Cerebellar nuclear complex (tissue), 1 donor: ENCODE data around the gene ADK.
"Not testable (repeated sequence)": the region's sequence is repeated elsewhere in the genome, so short reads cannot be mapped to it uniquely, and the experiment has no call there.

Source experiments
- DNase-seq, 2 experiments: peaks; one replicate each; lab custom pipeline; 2025; lab: John Stamatoyannopoulos, UW

Gene ADK

DNA sequence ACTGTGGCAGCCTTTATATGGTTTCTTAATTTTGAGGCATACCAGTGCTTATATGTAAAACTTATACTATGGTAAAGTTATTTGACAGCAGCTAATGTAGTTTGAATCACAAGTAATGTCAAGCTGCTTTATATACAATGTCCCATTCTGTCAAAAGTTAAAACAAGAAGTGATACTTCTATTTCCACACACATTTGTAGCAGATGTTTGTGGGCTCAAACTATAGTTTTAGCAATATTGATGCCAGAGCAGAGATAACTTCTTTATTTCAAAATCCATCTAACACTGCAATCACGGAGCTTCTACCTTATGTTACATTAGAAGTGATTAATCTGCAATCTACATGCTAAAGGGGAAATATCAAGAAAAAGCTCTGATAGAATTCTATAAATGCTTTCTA lies 149.6 kb downstream of the ADK start:
- no peak for DNase-seq

GRCh38 chr10:74305730-74306129 lies 154.7 kb downstream of the ADK start:
- no peak for DNase-seq

DNA sequence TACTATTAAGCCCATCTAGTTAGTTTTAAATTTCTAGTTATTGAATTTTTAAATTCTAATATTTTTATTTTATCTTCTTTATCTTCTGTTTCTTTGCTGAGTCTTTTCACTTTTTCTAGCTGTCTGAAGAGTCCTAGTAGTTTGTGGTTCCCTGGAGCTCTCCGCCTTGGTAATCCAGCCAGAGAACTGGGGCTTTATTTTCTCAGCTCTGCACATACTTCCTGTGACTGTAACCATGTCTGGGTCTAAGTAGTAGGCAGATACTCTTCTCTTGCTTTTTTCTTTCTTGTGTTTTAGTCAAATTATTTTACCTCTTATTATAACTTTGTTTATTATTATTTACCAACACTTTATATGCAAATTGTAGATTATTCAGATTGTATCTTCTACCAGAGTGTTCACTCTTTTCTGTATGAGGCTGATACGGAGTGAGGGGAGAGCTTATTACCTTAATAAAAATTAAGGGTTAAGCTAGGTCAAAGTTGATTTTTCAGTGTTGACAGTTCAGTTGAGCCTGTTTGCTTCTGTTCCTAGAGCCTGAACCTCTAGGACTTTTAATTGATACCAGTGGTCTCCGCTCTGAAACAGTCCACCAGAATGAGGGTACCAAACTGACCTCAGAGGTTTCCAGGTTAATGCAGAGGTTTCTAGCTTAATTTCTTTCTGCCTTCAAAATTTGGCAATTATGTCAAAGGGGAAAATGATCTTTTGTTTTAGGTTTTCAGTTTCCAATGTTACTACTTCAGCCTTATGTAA lies 155.4 kb downstream of the ADK start:
- DNase-seq = no peak

DNA sequence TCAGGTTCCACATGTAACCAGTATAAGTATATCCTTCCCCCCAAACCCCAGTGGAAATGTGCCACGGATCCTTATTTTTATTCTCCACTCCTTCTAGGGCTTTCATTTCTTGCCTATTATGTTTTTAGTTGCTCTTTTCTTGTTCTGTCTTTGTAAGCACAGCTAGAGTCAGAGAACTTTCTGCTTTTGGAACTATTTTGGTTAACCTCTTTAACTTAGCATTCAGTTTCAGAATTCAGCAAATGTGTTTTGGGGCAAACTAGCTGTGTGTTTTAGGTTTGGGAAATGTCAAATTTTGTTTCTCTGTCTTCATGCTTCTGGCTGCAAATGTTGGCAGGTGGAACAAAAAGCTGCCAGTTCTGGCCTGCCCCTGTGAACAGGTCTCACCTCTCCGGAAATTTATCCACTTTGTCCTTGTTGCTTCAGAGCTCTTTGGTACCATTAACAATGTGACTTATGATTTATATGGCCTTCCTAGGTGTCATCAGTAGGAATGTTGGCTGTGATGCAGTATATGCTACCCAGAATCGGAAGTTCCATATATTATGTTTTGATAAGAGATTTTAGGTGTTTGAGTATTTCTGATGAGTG lies 156.1 kb downstream of the ADK start:
- DNase-seq = no peak

DNA sequence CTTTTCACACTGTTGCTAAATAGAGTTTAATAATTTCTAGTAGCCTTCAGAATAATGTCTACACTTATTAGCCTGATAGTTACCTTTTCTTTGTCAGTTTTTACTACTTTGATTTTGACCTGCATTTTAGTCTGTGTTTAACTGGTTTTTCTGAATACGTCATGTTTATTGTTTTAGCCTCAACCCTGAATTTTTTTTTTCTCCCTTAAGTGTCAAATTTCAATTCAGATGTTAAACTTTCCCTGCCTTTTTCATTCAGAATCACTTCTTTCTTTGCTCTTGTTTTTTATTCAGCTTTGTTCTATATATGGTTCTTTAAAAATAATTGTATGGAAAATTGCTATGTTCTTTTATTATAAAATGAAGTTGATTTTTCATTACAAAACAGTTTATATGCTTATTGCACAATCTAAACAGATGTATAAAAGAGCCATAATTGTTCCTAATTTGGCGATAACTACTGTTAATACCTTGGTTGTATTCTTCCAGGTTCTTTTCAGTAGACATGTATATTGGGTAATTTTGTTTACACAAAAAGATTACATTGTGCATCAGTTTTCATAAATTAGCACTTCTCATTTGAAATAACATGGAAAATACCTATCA lies 159.7 kb downstream of the ADK start:
- DNase-seq = no peak

- DNase-seq = no peak
These were observed 163.1 kb downstream of the ADK start for GRCh38 chr10:74314166-74314565.

DNA sequence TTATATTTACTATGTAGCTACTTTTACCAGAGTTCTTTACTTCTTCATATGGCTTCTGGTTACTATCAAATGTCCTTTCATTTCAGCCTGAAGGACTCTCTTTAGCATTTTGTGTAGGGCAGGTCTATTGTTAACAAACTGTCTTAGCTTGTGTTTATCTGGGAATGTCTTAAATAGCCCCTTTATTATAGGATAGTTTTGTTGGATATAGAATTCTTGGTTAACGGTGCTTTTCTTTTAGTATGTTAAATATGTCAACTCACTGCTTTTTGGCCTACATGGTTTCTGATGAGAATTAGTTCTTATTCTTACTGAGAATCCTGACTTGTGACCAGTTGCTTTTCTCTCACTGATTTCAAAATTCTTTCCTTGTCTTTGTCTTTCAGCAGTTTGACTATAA lies 169.0 kb downstream of the ADK start:
- DNase-seq = no peak

DNA sequence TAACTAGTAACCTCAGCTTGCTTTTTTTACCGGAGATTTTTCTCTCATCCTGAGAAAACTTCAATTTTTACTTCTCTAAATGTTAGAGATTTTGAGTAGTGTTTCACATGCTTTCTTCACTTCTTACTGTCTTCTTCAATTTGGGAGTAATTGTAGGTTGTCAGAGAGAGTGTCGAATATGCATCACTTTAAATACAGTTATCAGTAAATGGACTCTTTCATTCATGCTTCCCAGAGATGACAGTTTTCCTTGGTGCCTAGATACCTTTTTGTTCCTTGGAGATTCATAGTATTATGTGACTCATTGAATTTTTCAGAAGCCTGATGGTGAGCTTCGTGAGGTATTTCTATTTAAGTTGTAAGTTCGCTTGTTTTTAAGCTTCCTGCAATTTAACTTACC lies 169.7 kb downstream of the ADK start:
- no peak for DNase-seq

- DNase-seq = no peak
These were observed 171.1 kb downstream of the ADK start for GRCh38 chr10:74322141-74322540.

DNA sequence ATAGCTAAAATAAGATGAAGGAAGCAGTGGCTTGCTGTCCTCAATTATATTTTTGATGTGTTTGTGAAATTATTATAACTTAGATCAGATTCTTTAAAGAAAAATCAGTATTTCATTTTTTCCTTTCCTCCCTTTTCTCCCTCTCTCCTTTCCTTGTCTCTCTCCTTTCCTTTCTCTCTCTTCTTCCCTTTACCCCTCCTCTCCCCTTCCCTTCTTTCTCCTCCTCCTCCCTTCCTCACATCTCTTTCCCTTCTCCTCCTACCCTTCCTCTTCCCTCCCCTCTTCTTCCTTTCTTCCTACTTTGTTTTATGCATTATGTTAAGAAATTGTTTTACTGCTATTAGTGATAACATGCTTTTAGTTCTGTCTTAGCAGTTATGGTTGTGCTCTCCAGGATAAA lies 171.5 kb downstream of the ADK start:
- no peak for DNase-seq

DNA sequence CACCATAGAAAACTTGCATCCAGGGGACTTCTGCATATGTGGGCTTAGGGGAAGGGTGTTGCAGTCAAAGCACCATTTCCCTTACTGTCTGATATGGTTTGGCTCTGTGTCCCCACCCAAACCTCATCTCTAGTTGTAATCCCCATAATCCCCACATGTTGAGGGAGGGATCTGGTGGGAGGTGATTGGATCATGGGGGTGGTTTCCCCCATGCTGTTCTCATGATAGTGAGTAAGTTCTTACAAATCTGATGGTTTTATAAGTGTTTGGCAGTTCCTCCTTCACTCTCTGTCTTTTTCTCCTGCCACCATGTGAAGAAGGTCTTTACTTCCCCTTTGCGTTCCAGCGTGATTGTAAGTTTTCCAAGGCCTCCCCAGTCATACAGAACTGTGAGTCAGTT lies 177.4 kb downstream of the ADK start:
- DNase-seq = no peak

DNA sequence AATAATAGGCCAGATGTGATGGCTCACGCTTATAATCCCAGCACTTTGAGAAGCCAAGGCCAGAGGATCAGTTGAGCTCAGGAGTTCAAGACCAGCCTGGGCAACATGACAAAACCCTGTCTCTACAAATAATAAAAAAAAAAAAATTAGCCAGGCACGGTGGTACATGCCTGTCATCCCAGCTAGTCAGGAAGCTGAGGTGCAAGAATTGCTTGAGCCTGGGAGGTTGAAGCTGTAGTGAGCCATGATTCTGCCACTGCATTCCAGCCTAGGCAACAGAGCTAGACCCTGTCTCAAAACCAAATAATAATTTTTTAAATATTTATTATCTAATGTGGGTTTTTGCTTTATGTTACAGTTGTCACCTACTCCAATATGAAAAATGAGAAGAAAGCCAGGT lies 178.9 kb downstream of the ADK start:
- DNase-seq = no peak

- DNase-seq = no peak
These were observed 179.6 kb downstream of the ADK start for GRCh38 chr10:74330646-74331045.

DNA sequence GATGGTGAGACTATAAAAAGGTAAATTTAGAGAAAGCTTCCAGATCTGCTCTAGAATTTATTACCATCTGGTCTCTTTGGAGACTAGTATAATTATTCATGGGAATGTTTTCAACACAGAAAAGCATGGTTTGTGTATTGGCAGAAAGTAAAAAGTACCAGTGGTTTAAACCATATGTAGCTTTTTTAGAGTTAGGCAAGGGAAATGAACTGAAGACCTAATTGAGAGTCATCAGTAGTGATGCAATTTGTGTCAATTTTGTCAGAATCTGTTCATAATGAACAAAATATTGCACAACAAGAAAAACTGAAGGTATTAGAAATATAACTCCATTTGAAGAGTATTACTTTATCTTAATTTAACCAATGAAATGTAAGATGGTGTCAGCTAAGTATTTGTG lies 181.4 kb downstream of the ADK start:
- no peak for DNase-seq

DNA sequence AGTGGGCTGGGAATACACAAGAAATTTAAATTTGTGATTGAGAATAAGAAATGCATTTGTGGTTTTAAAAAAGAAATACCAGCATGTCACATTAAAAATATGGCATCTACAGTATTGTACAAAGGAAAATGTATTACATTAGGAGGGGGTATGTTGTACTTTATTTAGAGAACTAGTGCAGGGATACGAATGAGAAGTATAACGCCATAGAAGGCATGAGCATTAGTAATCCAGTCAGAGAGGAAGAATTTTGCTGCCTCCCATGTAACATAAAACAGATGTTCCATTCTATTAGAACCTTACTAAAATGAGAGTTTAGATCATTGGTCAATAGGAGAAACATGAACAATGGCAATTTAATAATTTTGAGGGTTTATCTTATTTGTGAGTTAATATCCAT lies 182.2 kb downstream of the ADK start:
- no peak for DNase-seq

DNA sequence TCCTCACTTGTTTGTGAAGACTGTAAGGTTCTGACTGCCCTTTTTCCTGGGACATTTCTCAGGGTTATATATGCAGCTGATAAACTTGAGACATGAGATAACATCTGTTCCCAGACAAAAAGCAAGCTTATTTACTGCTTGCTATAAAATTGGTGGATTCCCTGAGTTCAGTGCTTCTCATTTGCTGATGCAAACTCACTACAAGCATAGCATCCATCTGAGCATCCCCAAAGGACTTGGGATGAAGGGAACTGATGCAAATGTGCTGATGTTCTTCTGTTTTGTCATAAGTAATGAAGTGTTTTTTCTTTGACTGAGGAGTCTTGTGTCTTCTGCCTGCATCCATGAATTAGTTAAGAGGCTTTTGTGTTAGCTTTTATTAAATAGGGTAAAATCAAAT lies 183.2 kb downstream of the ADK start:
- DNase-seq = no peak

DNA sequence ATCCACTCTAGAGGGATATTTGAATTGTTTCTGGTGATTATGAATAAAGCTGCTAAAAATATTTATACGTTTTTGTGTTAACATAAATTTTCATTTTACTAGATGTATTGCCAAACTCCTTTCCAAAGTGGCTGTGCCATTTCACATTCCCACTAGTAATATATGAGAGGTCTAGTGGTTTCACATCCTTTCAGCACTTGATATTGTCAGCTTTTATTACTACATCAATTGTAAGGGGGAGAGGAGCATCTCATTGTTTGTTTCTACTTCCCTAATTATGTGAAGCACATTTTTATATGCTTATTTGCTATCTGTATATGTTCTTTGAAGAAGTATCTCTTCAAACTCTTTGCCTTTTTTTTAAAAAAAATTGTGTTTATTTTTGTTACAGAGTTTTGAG lies 184.5 kb downstream of the ADK start:
- no peak for DNase-seq

DNA sequence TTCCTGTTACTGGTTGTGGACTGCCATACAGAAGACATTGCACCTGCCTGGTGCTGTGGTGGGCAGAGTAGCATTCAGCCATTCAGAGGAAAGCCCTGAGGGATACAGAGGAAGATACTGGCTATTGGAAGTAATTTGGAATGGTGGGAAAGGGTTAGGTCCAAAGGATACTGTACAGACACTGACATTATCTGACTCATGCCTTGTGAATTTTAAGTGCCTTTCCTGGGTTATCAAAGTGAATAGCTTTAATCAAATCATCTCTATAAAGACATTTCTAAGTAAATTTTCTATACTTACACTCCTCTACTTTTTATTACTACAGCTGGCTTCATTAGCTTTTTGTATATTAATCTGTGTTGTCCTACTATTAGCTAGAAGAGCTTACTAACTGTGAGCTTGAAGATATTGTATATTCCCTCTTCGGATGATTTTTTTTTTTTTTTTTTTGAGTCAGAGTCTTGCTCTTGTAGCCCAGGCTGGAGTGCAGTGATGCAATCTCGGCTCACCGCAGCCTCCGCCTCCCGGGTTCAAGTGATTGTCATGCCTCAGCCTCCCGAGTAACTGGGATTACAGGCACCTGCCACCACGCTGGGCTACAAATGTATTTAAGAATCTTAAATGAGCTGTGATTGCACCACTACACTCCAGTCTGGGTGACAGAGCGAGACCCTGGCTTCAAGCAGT lies 186.5 kb downstream of the ADK start:
- DNase-seq = no peak

GRCh38 chr10:74342991-74343390 lies 192.0 kb downstream of the ADK start:
- DNase-seq = no peak

DNA sequence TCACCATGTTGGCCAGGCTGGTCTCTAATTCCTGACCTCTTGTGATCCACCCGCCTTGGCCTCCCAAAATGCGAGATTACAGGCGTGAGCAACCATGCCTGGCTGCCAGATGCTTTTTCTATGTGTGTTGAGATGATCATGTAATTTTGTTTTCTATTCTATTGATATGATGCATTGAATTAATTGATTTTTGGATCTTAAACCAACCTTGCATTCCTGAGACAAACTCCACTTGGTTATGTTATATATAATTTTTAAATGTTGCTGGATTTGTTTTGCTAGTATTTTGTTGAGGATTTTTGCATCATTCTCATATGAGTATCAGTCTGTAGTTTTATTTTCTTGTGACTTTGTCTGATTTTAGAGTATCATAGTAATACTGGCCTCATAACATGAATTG lies 192.8 kb downstream of the ADK start:
- no peak for DNase-seq

- DNase-seq = no peak
These were observed 193.3 kb downstream of the ADK start for GRCh38 chr10:74344306-74344705.

DNA sequence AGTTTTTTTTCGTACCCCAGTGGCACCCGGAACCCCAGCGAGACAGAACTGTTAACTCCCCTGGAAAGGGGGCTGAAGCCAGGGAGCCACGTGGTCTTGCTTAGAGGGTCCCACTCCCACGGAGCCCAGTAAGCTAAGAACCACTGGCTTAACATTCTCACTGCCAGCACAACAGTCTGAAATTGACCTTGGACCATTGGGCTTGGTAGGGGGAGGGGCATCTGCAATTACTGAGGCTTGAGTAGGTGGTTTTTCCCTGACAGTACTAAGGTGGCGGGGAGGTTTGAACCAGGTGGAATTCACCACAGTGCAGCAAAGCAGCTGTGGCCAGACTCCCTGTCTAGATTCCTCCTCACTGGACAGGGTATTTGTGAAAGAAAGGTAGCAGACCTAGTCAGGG lies 196.5 kb downstream of the ADK start:
- no peak for DNase-seq

GRCh38 chr10:74353021-74353420 lies 202.0 kb downstream of the ADK start:
- not testable (repeated sequence) for DNase-seq
